Left lung (tissue), 10 donors: ENCODE measurements around the gene CLDN18. TPM values are rescaled to one million over a fixed set of nuclear protein-coding genes. Genes with fewer than 3 reads are reported as not detected.

Source experiments
- ATAC-seq: fragments of 200-7000 bp; cut with Tn5 transposase; one replicate; pipeline ENCODE4 v1.9.1; 2020; ENCODE audit warnings: moderate library complexity
- DNase-seq, 4 donors: peaks; one replicate each; pipeline ENCODE4 v3.0.0-alpha.2; 2013 to 2020
- H3K27ac ChIP-seq, 2 donors: fragments of 200-600 bp; sonication (generic) in 1 of 2; one replicate each; pipeline versions ENCODE4 v1.5.0 to v1.8.0; 2020 to 2021
- H3K27me3 ChIP-seq, 2 donors: fragments of 200-600 bp; sonication (generic) in 1 of 2; one replicate each; pipeline versions ENCODE4 v1.5.0 to v1.8.0; 2020 to 2021
- H3K36me3 ChIP-seq, 2 donors: fragments of 200-600 bp; sonication (generic) in 1 of 2; one replicate each; pipeline versions ENCODE4 v1.5.0 to v1.8.0; 2020 to 2021
- H3K4me1 ChIP-seq, 2 donors: fragments of 200-600 bp; one replicate each; pipeline ENCODE4 v1.8.0; 2021
- H3K4me3 ChIP-seq, 2 donors: fragments of 200-600 bp; sonication (generic) in 1 of 2; one replicate each; pipeline versions ENCODE4 v1.5.0 to v1.8.0; 2020 to 2021; ENCODE audit warnings: mild to moderate bottlenecking in 1 of 2
- H3K9me3 ChIP-seq, 2 donors: fragments of 200-600 bp; sonication (generic) in 1 of 2; one replicate each; pipeline versions ENCODE4 v1.5.0 to v1.8.0; 2020 to 2021
- intact Hi-C, 2 donors: fragments of 100-400 bp; cut with DNase I; formaldehyde crosslinking; loops; one replicate each; pipeline versions ENCODE4 v1.11.2 to v1.14.2; 2022
- polyA plus RNA-seq, 6 donors: library from polyadenylated mRNA; unstranded; fragments of 120-200 nt; gene quantifications; one replicate each; pipeline ENCODE4 v1.2.1, GENCODE V29; 2013; ENCODE audit not compliant: insufficient read length in 6 of 6
- total RNA-seq, 2 donors: library from RNA; stranded (reverse); fragmentation: NEBNext Ultra II Directional; extraction: Animal tissue kit (Norgen Biotek cat#: 25700); gene quantifications; one replicate each; pipeline ENCODE4 v1.2.1, GENCODE V29; 2021
- TF ChIP-seq, protein P1 (sequence below), 2 donors: fragments of 200-600 bp; sonication (generic) in 1 of 2; IDR thresholded peaks; one replicate each; pipeline versions ENCODE4 v1.5.0 to v1.8.0; 2021; ENCODE audit warnings: antibody characterized with exemption in 2 of 2
- donor health status: DM: no; HTN: yes; CAD: no.
- donor health status: DM: no; HTN: no; CAD: no.

CLDN18 gene
- total and polyA plus RNA-seq, 8 donors = 53.1 to 354 (median 65.4) TPM

DNA sequence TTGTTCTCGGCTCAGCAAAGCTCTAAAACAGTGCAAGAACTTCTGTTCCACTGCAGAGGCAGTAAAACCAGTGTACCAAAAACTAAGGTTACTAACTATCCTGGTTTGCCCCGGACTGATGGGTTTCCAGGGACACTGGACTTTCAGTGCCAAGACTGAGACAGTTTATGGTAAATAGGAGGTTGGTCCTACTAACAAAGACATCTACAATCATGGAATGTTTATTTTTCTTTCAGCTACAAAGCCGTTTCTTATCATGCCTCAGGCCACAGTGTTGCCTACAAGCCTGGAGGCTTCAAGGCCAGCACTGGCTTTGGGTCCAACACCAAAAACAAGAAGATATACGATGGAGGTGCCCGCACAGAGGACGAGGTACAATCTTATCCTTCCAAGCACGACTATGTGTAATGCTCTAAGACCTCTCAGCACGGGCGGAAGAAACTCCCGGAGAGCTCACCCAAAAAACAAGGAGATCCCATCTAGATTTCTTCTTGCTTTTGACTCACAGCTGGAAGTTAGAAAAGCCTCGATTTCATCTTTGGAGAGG, 20.8 kb downstream of the CLDN18 start:
- Histone ChIP-seq H3K9me3 (no peaks in the 10 kb centered on the region), H3K27me3 (no peaks in the 10 kb centered on the region), H3K27ac (no peak overlapping the region), H3K4me3 (no peak overlapping the region), H3K36me3 (peaks cover 0 to 41% of the 10 kb centered on the region in 2 donors), H3K4me1 (no peaks in the 10 kb centered on the region)
- intact Hi-C loops = no loop called here
- TF ChIP-seq, protein P1, sequence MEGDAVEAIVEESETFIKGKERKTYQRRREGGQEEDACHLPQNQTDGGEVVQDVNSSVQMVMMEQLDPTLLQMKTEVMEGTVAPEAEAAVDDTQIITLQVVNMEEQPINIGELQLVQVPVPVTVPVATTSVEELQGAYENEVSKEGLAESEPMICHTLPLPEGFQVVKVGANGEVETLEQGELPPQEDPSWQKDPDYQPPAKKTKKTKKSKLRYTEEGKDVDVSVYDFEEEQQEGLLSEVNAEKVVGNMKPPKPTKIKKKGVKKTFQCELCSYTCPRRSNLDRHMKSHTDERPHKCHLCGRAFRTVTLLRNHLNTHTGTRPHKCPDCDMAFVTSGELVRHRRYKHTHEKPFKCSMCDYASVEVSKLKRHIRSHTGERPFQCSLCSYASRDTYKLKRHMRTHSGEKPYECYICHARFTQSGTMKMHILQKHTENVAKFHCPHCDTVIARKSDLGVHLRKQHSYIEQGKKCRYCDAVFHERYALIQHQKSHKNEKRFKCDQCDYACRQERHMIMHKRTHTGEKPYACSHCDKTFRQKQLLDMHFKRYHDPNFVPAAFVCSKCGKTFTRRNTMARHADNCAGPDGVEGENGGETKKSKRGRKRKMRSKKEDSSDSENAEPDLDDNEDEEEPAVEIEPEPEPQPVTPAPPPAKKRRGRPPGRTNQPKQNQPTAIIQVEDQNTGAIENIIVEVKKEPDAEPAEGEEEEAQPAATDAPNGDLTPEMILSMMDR (IDR thresholded peaks at IDR 0.05) = no peak
- no peak for ATAC-seq
- no peak for DNase-seq

DNA sequence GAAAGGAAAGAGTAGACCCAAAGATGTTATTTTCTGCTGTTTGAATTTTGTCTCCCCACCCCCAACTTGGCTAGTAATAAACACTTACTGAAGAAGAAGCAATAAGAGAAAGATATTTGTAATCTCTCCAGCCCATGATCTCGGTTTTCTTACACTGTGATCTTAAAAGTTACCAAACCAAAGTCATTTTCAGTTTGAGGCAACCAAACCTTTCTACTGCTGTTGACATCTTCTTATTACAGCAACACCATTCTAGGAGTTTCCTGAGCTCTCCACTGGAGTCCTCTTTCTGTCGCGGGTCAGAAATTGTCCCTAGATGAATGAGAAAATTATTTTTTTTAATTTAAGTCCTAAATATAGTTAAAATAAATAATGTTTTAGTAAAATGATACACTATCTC, 21.6 kb downstream of the CLDN18 start:
- no peak for ATAC-seq
- no peak for DNase-seq
- H3K36me3 ChIP-seq = peaks cover 0 to 34% of the 10 kb centered on the region in 2 donors
- no peaks in the 10 kb centered on the region for H3K9me3 ChIP-seq
- no peak overlapping the region for H3K27ac ChIP-seq
- no peaks in the 10 kb centered on the region for H3K4me1 ChIP-seq
- TF ChIP-seq, protein P1 (IDR thresholded peaks at IDR 0.05) = no peak
- no peak overlapping the region for H3K4me3 ChIP-seq
- H3K27me3 ChIP-seq = no peaks in the 10 kb centered on the region
- intact Hi-C loops = no loop called here

DNA sequence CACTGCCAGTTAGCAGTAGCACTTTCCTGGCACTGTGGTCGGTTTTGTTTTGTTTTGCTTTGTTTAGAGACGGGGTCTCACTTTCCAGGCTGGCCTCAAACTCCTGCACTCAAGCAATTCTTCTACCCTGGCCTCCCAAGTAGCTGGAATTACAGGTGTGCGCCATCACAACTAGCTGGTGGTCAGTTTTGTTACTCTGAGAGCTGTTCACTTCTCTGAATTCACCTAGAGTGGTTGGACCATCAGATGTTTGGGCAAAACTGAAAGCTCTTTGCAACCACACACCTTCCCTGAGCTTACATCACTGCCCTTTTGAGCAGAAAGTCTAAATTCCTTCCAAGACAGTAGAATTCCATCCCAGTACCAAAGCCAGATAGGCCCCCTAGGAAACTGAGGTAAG, 22.6 kb downstream of the CLDN18 start:
- H3K9me3 ChIP-seq = no peaks in the 10 kb centered on the region
- TF ChIP-seq, protein P1 (IDR thresholded peaks at IDR 0.05) = no peak
- H3K4me3 ChIP-seq = no peak overlapping the region
- no peaks in the 10 kb centered on the region for H3K4me1 ChIP-seq
- H3K36me3 ChIP-seq = peaks cover 0 to 29% of the 10 kb centered on the region in 2 donors
- DNase-seq (no peak), ATAC-seq (no peak)
- H3K27me3 ChIP-seq = no peaks in the 10 kb centered on the region
- intact Hi-C loops = no loop called here
- no peak overlapping the region for H3K27ac ChIP-seq

DNA sequence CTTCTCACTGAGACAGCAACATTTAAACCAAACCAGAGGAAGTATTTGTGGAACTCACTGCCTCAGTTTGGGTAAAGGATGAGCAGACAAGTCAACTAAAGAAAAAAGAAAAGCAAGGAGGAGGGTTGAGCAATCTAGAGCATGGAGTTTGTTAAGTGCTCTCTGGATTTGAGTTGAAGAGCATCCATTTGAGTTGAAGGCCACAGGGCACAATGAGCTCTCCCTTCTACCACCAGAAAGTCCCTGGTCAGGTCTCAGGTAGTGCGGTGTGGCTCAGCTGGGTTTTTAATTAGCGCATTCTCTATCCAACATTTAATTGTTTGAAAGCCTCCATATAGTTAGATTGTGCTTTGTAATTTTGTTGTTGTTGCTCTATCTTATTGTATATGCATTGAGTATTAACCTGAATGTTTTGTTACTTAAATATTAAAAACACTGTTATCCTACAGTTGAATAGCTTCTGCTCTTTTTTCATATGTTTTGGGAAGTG, 23.3 kb downstream of the CLDN18 start:
- TF ChIP-seq, protein P1 (IDR thresholded peaks at IDR 0.05) = no peak
- H3K27me3 ChIP-seq = no peaks in the 10 kb centered on the region
- DNase-seq = no peak
- H3K9me3 ChIP-seq = no peaks in the 10 kb centered on the region
- H3K4me3 ChIP-seq = no peak overlapping the region
- no peak for ATAC-seq
- intact Hi-C loops = no loop called here
- H3K27ac ChIP-seq = no peak overlapping the region
- peaks cover 0 to 28% of the 10 kb centered on the region in 2 donors for H3K36me3 ChIP-seq
- H3K4me1 ChIP-seq = no peaks in the 10 kb centered on the region

DNA sequence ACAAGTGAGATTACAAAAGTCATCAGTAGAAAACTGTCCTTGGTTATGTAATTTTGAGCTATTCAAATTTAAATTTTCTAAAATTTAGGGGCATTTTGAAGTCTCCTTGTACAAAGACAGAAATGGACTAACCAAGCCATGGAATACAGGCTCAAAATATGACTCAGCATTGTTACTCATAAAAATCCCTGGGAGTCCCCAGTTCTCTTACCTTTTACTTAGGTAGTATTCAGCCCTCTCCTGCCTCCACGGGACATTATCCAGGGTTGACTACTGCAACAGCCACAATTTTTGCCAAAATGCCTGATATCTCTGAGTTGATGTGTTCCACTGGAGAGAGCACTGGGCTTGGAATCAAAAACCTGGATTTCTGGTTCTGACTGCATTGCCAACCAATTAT, 25.0 kb downstream of the CLDN18 start:
- H3K36me3 ChIP-seq = peaks cover 0 to 12% of the 10 kb centered on the region in 2 donors
- intact Hi-C loops = no loop called here

More for the DNA sequence above, 25.0 kb downstream of the CLDN18 start:
- Histone ChIP-seq H3K27me3 (no peaks in the 10 kb centered on the region), H3K9me3 (no peaks in the 10 kb centered on the region), H3K4me3 (no peak overlapping the region), H3K27ac (no peak overlapping the region), H3K4me1 (no peaks in the 10 kb centered on the region)
- DNase-seq (no peak), ATAC-seq (no peak)
- TF ChIP-seq, protein P1 (IDR thresholded peaks at IDR 0.05) = no peak
